GM12878 (cell line): ENCODE data around the gene CLEC16A. TPM values are rescaled to one million over a fixed set of nuclear protein-coding genes. Genes with fewer than 3 reads are reported as not detected.

Experiments
- ASH2L ChIP-seq: fragments of 300-600, 200-600 bp; sonication (generic); IDR thresholded peaks from 2 replicates; pipeline ENCODE4 v1.6.1; 2017; ENCODE audit warnings: low read depth, mild to moderate bottlenecking, borderline replicate concordance
- BCL11A ChIP-seq: IDR thresholded peaks from 2 replicates; pipeline ENCODE4 v1.6.1; 2011; ENCODE audit warnings: low read depth, low read length
- CBX3 ChIP-seq: fragments of 200-600 bp; sonication (generic); IDR thresholded peaks from 2 replicates; pipeline ENCODE4 v1.6.1; 2016; ENCODE audit warnings: low read depth, borderline replicate concordance
- CEBPB ChIP-seq, 2 experiments: fragments of 150-350 bp in 1 of 2; IDR thresholded peaks; 2 replicates each; pipeline ENCODE4 v1.6.1; 2012 to 2014; ENCODE audit warnings: low read depth in 2 of 2, low read length in 2 of 2, borderline replicate concordance in 1 of 2, inconsistent platforms in 1 of 2
- CREB1 ChIP-seq: IDR thresholded peaks from 2 replicates; pipeline ENCODE4 v1.6.1; 2012; ENCODE audit warnings: low read depth, mild to moderate bottlenecking, inconsistent platforms
- CREM ChIP-seq: IDR thresholded peaks from 2 replicates; pipeline ENCODE4 v1.6.1; 2014; ENCODE audit warnings: antibody characterized with exemption, low read depth
- EZH2 ChIP-seq: IDR thresholded peaks from 2 replicates; pipeline ENCODE4 v1.6.1; 2012; ENCODE audit warnings: low read depth, mild to moderate bottlenecking, control low read depth, inconsistent platforms, low read length, borderline replicate concordance; ENCODE audit not compliant: control insufficient read depth
- HDAC6 ChIP-seq: fragments of 200-600 bp; sonication (generic); IDR thresholded peaks from one replicate; pipeline ENCODE4 v1.8.0; 2017; ENCODE audit warnings: antibody characterized with exemption; ENCODE audit not compliant: unreplicated experiment
- IKZF1 ChIP-seq: fragments of 450-650 bp; conservative IDR thresholded peaks from 2 replicates; pipeline ENCODE4 v1.6.1; 2017; ENCODE audit warnings: antibody characterized with exemption, mild to moderate bottlenecking
- IRF5 ChIP-seq: fragments of 450-650 bp; IDR thresholded peaks from 2 replicates; pipeline ENCODE4 v1.6.1; 2017; ENCODE audit warnings: borderline replicate concordance
- JUND ChIP-seq: IDR thresholded peaks from 2 replicates; pipeline ENCODE4 v1.6.1; 2012; ENCODE audit warnings: low read depth, mild to moderate bottlenecking, low read length, improper control_type of control experiment, moderate library complexity
- KDM1A ChIP-seq: fragments of 200-600 bp; sonication (generic); IDR thresholded peaks from 2 replicates; pipeline ENCODE4 v1.6.1; 2016; ENCODE audit warnings: borderline replicate concordance
- NBN ChIP-seq: fragments of 450-650 bp; IDR thresholded peaks from 2 replicates; pipeline ENCODE4 v1.6.1; 2016
- PAX8 ChIP-seq: fragments of 450-650 bp; IDR thresholded peaks from 2 replicates; pipeline ENCODE4 v1.6.1; 2017; ENCODE audit warnings: mild to moderate bottlenecking, moderate library complexity
- SIX5 ChIP-seq: IDR thresholded peaks from 2 replicates; pipeline ENCODE4 v1.6.1; 2011; ENCODE audit warnings: mild to moderate bottlenecking, low read depth, low read length, moderate library complexity; ENCODE audit not compliant: severe bottlenecking
- SMAD5 ChIP-seq: IDR thresholded peaks from 2 replicates; pipeline ENCODE4 v1.6.1; 2016; ENCODE audit warnings: antibody characterized with exemption, low read depth
- SMC3 ChIP-seq: IDR thresholded peaks from 2 replicates; pipeline ENCODE4 v1.6.1; 2011; ENCODE audit warnings: low read length, improper control_type of control experiment, borderline replicate concordance
- STAT1 ChIP-seq: fragments of 450-650 bp; conservative IDR thresholded peaks from 2 replicates; pipeline ENCODE4 v1.6.1; 2014; ENCODE audit warnings: antibody characterized with exemption, mild to moderate bottlenecking
- TBL1XR1 ChIP-seq: IDR thresholded peaks from 2 replicates; pipeline ENCODE4 v1.6.1; 2012; ENCODE audit warnings: low read depth, low read length, improper control_type of control experiment
- TCF7 ChIP-seq: IDR thresholded peaks from 2 replicates; pipeline ENCODE4 v1.6.1; 2014; ENCODE audit warnings: antibody characterized with exemption, borderline replicate concordance
- USF1 ChIP-seq: IDR thresholded peaks from 2 replicates; pipeline ENCODE4 v1.6.1; 2011; ENCODE audit warnings: borderline replicate concordance, low read depth, mild to moderate bottlenecking, moderate library complexity, mixed read lengths, low read length; ENCODE audit not compliant: insufficient read depth; ENCODE audit errors: extremely low read length
- ZNF384 ChIP-seq: IDR thresholded peaks from 2 replicates; pipeline ENCODE4 v1.6.1; 2012; ENCODE audit warnings: low read depth, mild to moderate bottlenecking, low read length, improper control_type of control experiment, borderline replicate concordance
- ZZZ3 ChIP-seq: IDR thresholded peaks from 2 replicates; pipeline ENCODE4 v1.6.1; 2011; ENCODE audit warnings: low read depth; ENCODE audit not compliant: control insufficient read depth, insufficient read length
- polyA plus RNA-seq, 11 experiments: library from polyadenylated mRNA; depleted of rRNA in 4 of 11; unstranded in 6 of 11; stranded (reverse) in 5 of 11; fragments of >200 nt; fragmentation: Nextera tagmentation in 4 of 11; fragmentation: Illumina TruSeq in 1 of 11; extraction: Ambion mirVana in 4 of 11; extraction: Trizol in 1 of 11; gene quantifications; 1 replicate in 1 of 11; 2 replicates in 10 of 11; pipeline versions ENCODE4 v1.2.1 to v1.2.3, GENCODE V29; 2011 to 2016; ENCODE audit warnings: inconsistent platforms in 2 of 11, missing spikeins in 2 of 11, low read depth in 1 of 11
- total RNA-seq, 4 experiments: library from RNA; depleted of rRNA in 3 of 4; stranded (reverse); fragments of >200 nt in 3 of 4; fragmentation: Illumina TruSeq in 1 of 4; extraction: Trizol in 1 of 4; gene quantifications; 2 replicates each; pipeline versions ENCODE4 v1.2.1 to v1.2.3, GENCODE V29; 2013 to 2021
- TF ChIP-seq, protein P1 (sequence below): fragments of 450-650 bp; IDR thresholded peaks from 2 replicates; pipeline ENCODE4 v1.6.1; 2017; ENCODE audit warnings: antibody characterized with exemption, mild to moderate bottlenecking, moderate library complexity
- TF ChIP-seq, protein P2 (sequence below): IDR thresholded peaks from 2 replicates; pipeline ENCODE4 v1.6.1; 2011; ENCODE audit warnings: low read depth, mild to moderate bottlenecking, low read length, moderate library complexity, borderline replicate concordance; ENCODE audit errors: extremely low read depth

The CLEC16A gene
- total and polyA plus RNA-seq, 10 of the 15 experiments (the other 5 are each of a cell fraction or from before 2014, with no cell fraction given): 1.5 to 28.8 (median 19.2) TPM

DNA sequence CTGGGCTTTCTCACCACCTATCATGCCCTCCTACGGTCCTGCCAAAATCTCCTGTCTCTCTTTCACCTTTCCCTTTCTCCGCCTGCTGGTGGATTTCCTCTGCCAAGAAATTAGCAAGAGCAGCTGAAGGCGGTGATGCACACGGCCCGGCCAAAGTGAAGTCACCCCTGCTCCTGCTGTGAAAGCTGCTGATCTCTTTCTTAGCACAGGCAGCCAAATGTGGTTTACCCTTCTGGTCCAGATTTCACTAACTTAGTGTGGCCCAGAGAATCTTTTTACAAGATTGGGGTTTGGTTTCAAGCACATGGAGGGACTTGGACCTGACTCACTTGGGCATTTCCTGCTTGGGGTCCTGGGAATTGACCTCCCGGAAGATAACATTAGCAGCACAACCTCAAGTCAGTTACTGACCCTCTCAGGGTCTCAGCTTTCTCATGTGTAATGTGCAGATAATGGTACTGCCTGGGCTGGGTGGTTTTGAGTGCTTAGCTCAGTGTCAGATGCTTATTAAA is 155.9 kb downstream of the CLEC16A start (continued):
- TF ChIP-seq, protein P1, sequence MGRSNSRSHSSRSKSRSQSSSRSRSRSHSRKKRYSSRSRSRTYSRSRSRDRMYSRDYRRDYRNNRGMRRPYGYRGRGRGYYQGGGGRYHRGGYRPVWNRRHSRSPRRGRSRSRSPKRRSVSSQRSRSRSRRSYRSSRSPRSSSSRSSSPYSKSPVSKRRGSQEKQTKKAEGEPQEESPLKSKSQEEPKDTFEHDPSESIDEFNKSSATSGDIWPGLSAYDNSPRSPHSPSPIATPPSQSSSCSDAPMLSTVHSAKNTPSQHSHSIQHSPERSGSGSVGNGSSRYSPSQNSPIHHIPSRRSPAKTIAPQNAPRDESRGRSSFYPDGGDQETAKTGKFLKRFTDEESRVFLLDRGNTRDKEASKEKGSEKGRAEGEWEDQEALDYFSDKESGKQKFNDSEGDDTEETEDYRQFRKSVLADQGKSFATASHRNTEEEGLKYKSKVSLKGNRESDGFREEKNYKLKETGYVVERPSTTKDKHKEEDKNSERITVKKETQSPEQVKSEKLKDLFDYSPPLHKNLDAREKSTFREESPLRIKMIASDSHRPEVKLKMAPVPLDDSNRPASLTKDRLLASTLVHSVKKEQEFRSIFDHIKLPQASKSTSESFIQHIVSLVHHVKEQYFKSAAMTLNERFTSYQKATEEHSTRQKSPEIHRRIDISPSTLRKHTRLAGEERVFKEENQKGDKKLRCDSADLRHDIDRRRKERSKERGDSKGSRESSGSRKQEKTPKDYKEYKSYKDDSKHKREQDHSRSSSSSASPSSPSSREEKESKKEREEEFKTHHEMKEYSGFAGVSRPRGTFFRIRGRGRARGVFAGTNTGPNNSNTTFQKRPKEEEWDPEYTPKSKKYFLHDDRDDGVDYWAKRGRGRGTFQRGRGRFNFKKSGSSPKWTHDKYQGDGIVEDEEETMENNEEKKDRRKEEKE: no peak
- TF ChIP-seq STAT1 (no peak), ZZZ3 (no peak), EZH2 (no peak), SMAD5 (no peak), SMC3 (peak; percentile 34; the same call in 1 of the 2 replicates), TCF7 (no peak), USF1 (no peak), HDAC6 (no peak), NBN (peak; percentile 71; the same call in 1 of the 2 replicates), KDM1A (no peak), CREB1 (peak; percentile 28; the same call in 1 of the 2 replicates), TBL1XR1 (no peak; the same call in 1 of the 2 replicates), IRF5 (no peak), CREM (no peak), BCL11A (peak; percentile 54; the same call in 1 of the 2 replicates), IKZF1 (peak; percentile 84), PAX8 (no peak), SIX5 (no peak), JUND (0 out of 2 replicates have a peak, but pooled peaks have one; percentile 23), CEBPB (IDR thresholded peaks at IDR 0.05; ENCODE audit: borderline replicate concordance in 1 of 2, low read depth in 2 of 2, low read length in 2 of 2) (no peak), CBX3 (no peak), ZNF384 (no peak), ASH2L (no peak)
- TF ChIP-seq, protein P2, sequence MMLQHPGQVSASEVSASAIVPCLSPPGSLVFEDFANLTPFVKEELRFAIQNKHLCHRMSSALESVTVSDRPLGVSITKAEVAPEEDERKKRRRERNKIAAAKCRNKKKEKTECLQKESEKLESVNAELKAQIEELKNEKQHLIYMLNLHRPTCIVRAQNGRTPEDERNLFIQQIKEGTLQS: no peak
